ENCODE measurements around the gene TEKTIP1. TPM values are rescaled to one million over a fixed set of nuclear protein-coding genes. Genes with fewer than 3 reads are reported as not detected.

TEKTIP1 gene
- total RNA-seq, 1 donor from 2014 or later: 1.4 TPM

- no peak for DNase-seq (ENCODE audit: low spot score)
- H3K4me3 Mint-ChIP-seq (ENCODE audit: unreplicated experiment): no peak overlapping the region
- H3K4me1 Mint-ChIP-seq (ENCODE audit: unreplicated experiment): peaks cover 2% of the 10 kb centered on the region
- TF ChIP-seq CTCF (IDR thresholded peaks at IDR 0.05; ENCODE audit: unreplicated experiment): no peak
- no peak overlapping the region for H3K27ac Mint-ChIP-seq (ENCODE audit: unreplicated experiment)
- no peaks in the 10 kb centered on the region for H3K9me3 Mint-ChIP-seq (ENCODE audit: unreplicated experiment)
- H3K27me3 Mint-ChIP-seq (ENCODE audit: unreplicated experiment): peaks cover 14% of the 10 kb centered on the region
- H3K36me3 Mint-ChIP-seq (ENCODE audit: low read depth, unreplicated experiment): peaks cover 16% of the 10 kb centered on the region
Observed at GRCh38 chr19:3534375-3535234, 4.4 kb upstream of the TEKTIP1 start.

GRCh38 chr19:3535235-3535535 lies 3.8 kb upstream of the TEKTIP1 start:
- H3K27ac Mint-ChIP-seq (ENCODE audit: unreplicated experiment): no peak overlapping the region
- peaks cover 2% of the 10 kb centered on the region for H3K4me1 Mint-ChIP-seq (ENCODE audit: unreplicated experiment)
- DNase-seq (ENCODE audit: low spot score): no peak
- H3K27me3 Mint-ChIP-seq (ENCODE audit: unreplicated experiment): peaks cover 16% of the 10 kb centered on the region
- no peak overlapping the region for H3K4me3 Mint-ChIP-seq (ENCODE audit: unreplicated experiment)
- TF ChIP-seq CTCF (IDR thresholded peaks at IDR 0.05; ENCODE audit: unreplicated experiment): no peak
- no peaks in the 10 kb centered on the region for H3K9me3 Mint-ChIP-seq (ENCODE audit: unreplicated experiment)
- peaks cover 18% of the 10 kb centered on the region for H3K36me3 Mint-ChIP-seq (ENCODE audit: low read depth, unreplicated experiment)

- no peak for TF ChIP-seq CTCF (IDR thresholded peaks at IDR 0.05; ENCODE audit: unreplicated experiment)
- Mint-ChIP-seq H3K9me3 (ENCODE audit: unreplicated experiment) (no peaks in the 10 kb centered on the region), H3K27me3 (ENCODE audit: unreplicated experiment) (peaks cover 16% of the 10 kb centered on the region), H3K27ac (ENCODE audit: unreplicated experiment) (no peak overlapping the region), H3K36me3 (ENCODE audit: low read depth, unreplicated experiment) (peaks cover 18% of the 10 kb centered on the region), H3K4me1 (ENCODE audit: unreplicated experiment) (peaks cover 2% of the 10 kb centered on the region), H3K4me3 (ENCODE audit: unreplicated experiment) (no peak overlapping the region)
- DNase-seq (ENCODE audit: low spot score): no peak
Observed at GRCh38 chr19:3535563-3535965, 3.4 kb upstream of the TEKTIP1 start.

- Mint-ChIP-seq H3K36me3 (ENCODE audit: low read depth, unreplicated experiment) (peaks cover 15% of the 10 kb centered on the region), H3K27ac (ENCODE audit: unreplicated experiment) (no peak overlapping the region)
- no peak for TF ChIP-seq CTCF (IDR thresholded peaks at IDR 0.05; ENCODE audit: unreplicated experiment)
Observed at GRCh38 chr19:3535981-3536380, 3.0 kb upstream of the TEKTIP1 start.

GRCh38 chr19:3536429-3537100 lies 2.4 kb upstream of the TEKTIP1 start:
- peaks cover 14% of the 10 kb centered on the region for H3K27me3 Mint-ChIP-seq (ENCODE audit: unreplicated experiment)
- no peak overlapping the region for H3K4me3 Mint-ChIP-seq (ENCODE audit: unreplicated experiment)
- H3K27ac Mint-ChIP-seq (ENCODE audit: unreplicated experiment): no peak overlapping the region
- H3K4me1 Mint-ChIP-seq (ENCODE audit: unreplicated experiment): peaks cover 2% of the 10 kb centered on the region
- no peak for TF ChIP-seq CTCF (IDR thresholded peaks at IDR 0.05; ENCODE audit: unreplicated experiment)
- no peak for DNase-seq (ENCODE audit: low spot score)
- no peaks in the 10 kb centered on the region for H3K9me3 Mint-ChIP-seq (ENCODE audit: unreplicated experiment)
- H3K36me3 Mint-ChIP-seq (ENCODE audit: low read depth, unreplicated experiment): peaks cover 11% of the 10 kb centered on the region

More at GRCh38 chr19:3535981-3536380, 3.0 kb upstream of the TEKTIP1 start:
- H3K27me3 Mint-ChIP-seq (ENCODE audit: unreplicated experiment): peaks cover 16% of the 10 kb centered on the region
- no peaks in the 10 kb centered on the region for H3K9me3 Mint-ChIP-seq (ENCODE audit: unreplicated experiment)
- peaks cover 2% of the 10 kb centered on the region for H3K4me1 Mint-ChIP-seq (ENCODE audit: unreplicated experiment)
- no peak overlapping the region for H3K4me3 Mint-ChIP-seq (ENCODE audit: unreplicated experiment)
- DNase-seq (ENCODE audit: low spot score): no peak
